Loucy (cell line): ENCODE measurements around the gene DNM3.
A peak's percentile ranks its signal among the peaks of the same experiment; 100 is the strongest.

Experiments used
- H2AFZ ChIP-seq: fragments of 200-600 bp; sonication (generic); 2 replicates; pipeline ENCODE4 v1.6.0; 2016; ENCODE audit warnings: antibody characterized with exemption, mild to moderate bottlenecking, low read length, moderate library complexity
- H3F3A ChIP-seq: fragments of 200-600 bp; 2 replicates; pipeline ENCODE4 v1.6.0; 2016; ENCODE audit warnings: antibody characterized with exemption, low read depth, mild to moderate bottlenecking
- H3K27me3 ChIP-seq: fragments of 200-600 bp; sonication (generic); 2 replicates; pipeline ENCODE4 v1.6.1; 2014; ENCODE audit warnings: low read length, mild to moderate bottlenecking; ENCODE audit not compliant: insufficient read depth, poor library complexity, severe bottlenecking
- H3K36me3 ChIP-seq: fragments of 200-600 bp; sonication (generic); 2 replicates; pipeline ENCODE4 v1.6.1; 2016; ENCODE audit warnings: low read length; ENCODE audit not compliant: insufficient read depth
- H3K4me1 ChIP-seq: fragments of 200-600 bp; sonication (generic); 2 replicates; pipeline ENCODE4 v1.5.1; 2014; ENCODE audit warnings: low read length, mild to moderate bottlenecking; ENCODE audit not compliant: insufficient read depth, poor library complexity, severe bottlenecking
- H3K4me2 ChIP-seq: fragments of 200-600 bp; sonication (generic); 2 replicates; pipeline ENCODE4 v1.6.0; 2014; ENCODE audit warnings: antibody characterized with exemption, low read length, low read depth, mild to moderate bottlenecking; ENCODE audit not compliant: poor library complexity, severe bottlenecking
- H3K4me3 ChIP-seq: fragments of 200-600 bp; sonication (generic); 2 replicates; pipeline ENCODE4 v1.5.1; 2014; ENCODE audit warnings: low read length, mild to moderate bottlenecking, mixed read lengths; ENCODE audit not compliant: poor library complexity, severe bottlenecking
- H3K79me2 ChIP-seq: fragments of 200-600 bp; sonication (generic); 2 replicates; pipeline ENCODE4 v1.6.1; 2014; ENCODE audit warnings: low read length; ENCODE audit not compliant: insufficient read depth
- H3K9ac ChIP-seq: fragments of 200-600 bp; sonication (generic); 2 replicates; pipeline ENCODE4 v1.6.0; 2014; ENCODE audit warnings: mild to moderate bottlenecking, low read depth, low read length, moderate library complexity; ENCODE audit not compliant: poor library complexity, severe bottlenecking
- H3K9me2 ChIP-seq: fragments of 200-600 bp; sonication (generic); replicated peaks from 2 replicates; pipeline ENCODE4 v1.6.1; 2016; ENCODE audit warnings: low read depth, low read length, mixed read lengths
- H3K9me3 ChIP-seq: fragments of 200-600 bp; sonication (generic); 2 replicates; pipeline ENCODE4 v1.6.1; 2014; ENCODE audit warnings: mild to moderate bottlenecking, antibody characterized with exemption, low read length, low read depth; ENCODE audit not compliant: insufficient read depth
- H4K20me1 ChIP-seq: fragments of 200-600 bp; sonication (generic); 2 replicates; pipeline ENCODE4 v1.6.0; 2014; ENCODE audit warnings: antibody characterized with exemption, low read length, mild to moderate bottlenecking; ENCODE audit not compliant: insufficient read depth, poor library complexity, severe bottlenecking
- CTCF ChIP-seq: fragments of 200-600 bp; sonication (generic); conservative IDR thresholded peaks from 2 replicates; pipeline ENCODE4 v1.5.1; 2014; ENCODE audit warnings: mild to moderate bottlenecking, antibody characterized with exemption, low read length
- EZH2phosphoT487 ChIP-seq: fragments of 200-600 bp; IDR thresholded peaks from 2 replicates; pipeline ENCODE4 v1.6.1; 2018; ENCODE audit warnings: antibody characterized with exemption, mild to moderate bottlenecking, moderate library complexity, borderline replicate concordance

DNM3 gene

GRCh38 chr1:172401477-172401876 lies 560.2 kb downstream of the DNM3 start:
- Histone ChIP-seq H3K4me3 (no peak overlapping the region), H3K9ac (no peak overlapping the region), H3F3A (no peaks in the 10 kb centered on the region), H3K9me3 (no peaks in the 10 kb centered on the region), H2AFZ (no peak overlapping the region), H3K36me3 (no peaks in the 10 kb centered on the region), H3K4me2 (no peak overlapping the region), H3K79me2 (no peaks in the 10 kb centered on the region), H4K20me1 (no peaks in the 10 kb centered on the region), H3K9me2 (no peaks in the 10 kb centered on the region), H3K27me3 (no peaks in the 10 kb centered on the region), H3K4me1 (peaks cover 20% of the 10 kb centered on the region)
- TF ChIP-seq CTCF = no peak
- TF ChIP-seq EZH2phosphoT487 = no peak

GRCh38 chr1:172401892-172402291 lies 560.6 kb downstream of the DNM3 start:
- Histone ChIP-seq H3K36me3 (no peaks in the 10 kb centered on the region), H3K9me3 (no peaks in the 10 kb centered on the region), H3K4me3 (no peak overlapping the region), H2AFZ (no peak overlapping the region), H4K20me1 (no peaks in the 10 kb centered on the region), H3K9me2 (no peaks in the 10 kb centered on the region), H3K4me2 (no peak overlapping the region), H3K9ac (no peak overlapping the region), H3K4me1 (peaks cover 20% of the 10 kb centered on the region), H3K79me2 (no peaks in the 10 kb centered on the region), H3F3A (no peaks in the 10 kb centered on the region), H3K27me3 (no peaks in the 10 kb centered on the region)
- TF ChIP-seq EZH2phosphoT487 (no peak), CTCF (peak; percentile 54)

GRCh38 chr1:172402878-172403569 lies 561.7 kb downstream of the DNM3 start:
- TF ChIP-seq EZH2phosphoT487 (no peak), CTCF (no peak)
- Histone ChIP-seq H3K36me3 (no peaks in the 10 kb centered on the region), H3K4me3 (no peak overlapping the region), H3K4me2 (no peak overlapping the region), H3K27me3 (no peaks in the 10 kb centered on the region), H3K4me1 (peaks cover 19% of the 10 kb centered on the region), H3K9me2 (no peaks in the 10 kb centered on the region), H3K79me2 (no peaks in the 10 kb centered on the region), H3K9me3 (no peaks in the 10 kb centered on the region), H2AFZ (no peak overlapping the region), H4K20me1 (no peaks in the 10 kb centered on the region), H3K9ac (no peak overlapping the region), H3F3A (no peaks in the 10 kb centered on the region)
